CD4-positive, alpha-beta T cell treated with Interleukin-1 beta for 1 hour (primary cell): ENCODE measurements around the gene ZNF362.
A peak's percentile ranks its signal among the peaks of the same experiment; 100 is the strongest.

ENCODE experiments used
- DNase-seq, 2 donors: peaks; one replicate each; pipeline ENCODE4 v3.0.0-alpha.2; 2020 to 2022

ZNF362 gene

DNA sequence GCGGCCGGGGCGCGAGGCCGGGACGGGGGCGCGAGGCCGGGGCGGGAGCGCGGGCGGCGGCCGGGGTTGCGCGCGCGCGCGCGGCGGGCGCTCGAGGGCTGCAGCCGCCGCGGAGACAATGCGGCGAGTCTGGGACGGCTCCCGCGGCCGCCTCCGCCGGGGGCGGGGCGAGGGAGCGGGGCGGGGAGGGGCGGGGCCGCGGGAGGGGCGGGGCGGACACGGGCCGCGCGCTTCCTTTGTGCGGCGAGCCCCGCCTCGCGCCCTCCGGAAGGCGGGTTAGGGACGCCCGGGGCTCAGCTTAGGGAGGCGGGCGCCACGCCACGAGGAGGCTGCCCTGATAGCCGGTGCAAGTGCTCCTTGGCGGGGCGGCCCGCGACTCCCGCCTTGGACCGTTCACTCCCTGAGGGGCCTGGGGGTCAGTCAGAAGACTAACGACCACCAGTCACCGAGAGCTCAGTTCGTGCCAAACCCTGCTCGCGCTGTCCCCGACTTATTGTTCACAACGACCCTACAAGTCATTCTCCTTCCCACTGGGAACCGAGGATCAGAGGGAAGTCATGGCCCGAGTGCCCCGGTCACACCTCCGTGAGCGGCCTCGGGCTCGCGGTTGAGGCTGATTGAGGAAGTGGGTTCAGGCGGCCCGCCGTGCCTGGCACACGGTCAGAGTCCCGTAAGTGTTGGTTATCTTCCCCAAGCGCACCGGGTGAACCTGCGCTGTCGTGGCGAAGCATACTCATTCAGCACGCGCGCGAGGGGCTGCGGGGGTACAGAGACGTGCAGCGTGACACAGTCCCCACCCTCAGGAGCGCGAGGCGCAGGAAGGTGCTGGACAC is 93.7 kb downstream of the ZNF362 start:
- peak; percentile 84 to 85 for DNase-seq
